Fibroblast of the aortic adventitia (primary cell): ENCODE results near the gene NUDT2. TPM values are rescaled to one million over a fixed set of nuclear protein-coding genes. Genes with fewer than 3 reads are reported as not detected.
A peak's percentile ranks its signal among the peaks of the same experiment; 100 is the strongest.
"Not testable (repeated sequence)": the region's sequence is repeated elsewhere in the genome, so short reads cannot be mapped to it uniquely, and the experiment has no call there.

ENCODE experiments used
- DNase-seq: peaks from one replicate; pipeline ENCODE4 v3.0.0-alpha.2; 2010; ENCODE audit warnings: low read depth
- H3K4me3 ChIP-seq: 2 replicates; pipeline ENCODE4 v1.5.1; 2011; ENCODE audit warnings: low read depth, mild to moderate bottlenecking, control low read depth, low read length, moderate library complexity
- CTCF ChIP-seq: IDR thresholded peaks from 2 replicates; pipeline ENCODE4 v1.5.1; 2011; ENCODE audit warnings: mild to moderate bottlenecking, low read length, control low read depth, inconsistent platforms; ENCODE audit not compliant: insufficient read depth
- total RNA-seq: library from RNA; depleted of rRNA; stranded (reverse); fragments of >200 nt; gene quantifications from 2 replicates; pipeline ENCODE4 v1.2.3, GENCODE V29; 2012; ENCODE audit warnings: low replicate concordance

NUDT2 gene
- total RNA-seq, 1 donor: 22.0 TPM

- no peak for TF ChIP-seq CTCF
- H3K4me3 ChIP-seq: no peak overlapping the region
- peak; percentile 43 for DNase-seq
These were observed 34.4 kb downstream of the NUDT2 start for GRCh38 chr9:34363619-34364351.

- no peak overlapping the region for H3K4me3 ChIP-seq
- DNase-seq: no peak
- no peak for TF ChIP-seq CTCF
These were observed 35.9 kb downstream of the NUDT2 start for GRCh38 chr9:34365282-34365681.

GRCh38 chr9:34366365-34366764, 37.0 kb downstream of the NUDT2 start:
- DNase-seq: no peak
- H3K4me3 ChIP-seq: no peak overlapping the region
- TF ChIP-seq CTCF: no peak

GRCh38 chr9:34367751-34368410, 38.5 kb downstream of the NUDT2 start:
- not testable (repeated sequence) for DNase-seq, H3K4me3 ChIP-seq

GRCh38 chr9:34368796-34369195, 39.4 kb downstream of the NUDT2 start:
- not testable (repeated sequence) for DNase-seq, H3K4me3 ChIP-seq

GRCh38 chr9:34369636-34370035, 40.3 kb downstream of the NUDT2 start:
- no peak for DNase-seq
- TF ChIP-seq CTCF: no peak

GRCh38 chr9:34370335-34370969, 41.1 kb downstream of the NUDT2 start:
- no peak for TF ChIP-seq CTCF
- H3K4me3 ChIP-seq: no peak overlapping the region
- no peak for DNase-seq

More at GRCh38 chr9:34369636-34370035, 40.3 kb downstream of the NUDT2 start:
- no peak overlapping the region for H3K4me3 ChIP-seq
